ENCODE results near the gene SLC25A24. TPM values are rescaled to one million over a fixed set of nuclear protein-coding genes. Genes with fewer than 3 reads are reported as not detected.

Gene SLC25A24
- total and polyA plus RNA-seq, 4 experiments from 2014 or later, result 17.3 to 23.1 (median 18.9) TPM

DNA sequence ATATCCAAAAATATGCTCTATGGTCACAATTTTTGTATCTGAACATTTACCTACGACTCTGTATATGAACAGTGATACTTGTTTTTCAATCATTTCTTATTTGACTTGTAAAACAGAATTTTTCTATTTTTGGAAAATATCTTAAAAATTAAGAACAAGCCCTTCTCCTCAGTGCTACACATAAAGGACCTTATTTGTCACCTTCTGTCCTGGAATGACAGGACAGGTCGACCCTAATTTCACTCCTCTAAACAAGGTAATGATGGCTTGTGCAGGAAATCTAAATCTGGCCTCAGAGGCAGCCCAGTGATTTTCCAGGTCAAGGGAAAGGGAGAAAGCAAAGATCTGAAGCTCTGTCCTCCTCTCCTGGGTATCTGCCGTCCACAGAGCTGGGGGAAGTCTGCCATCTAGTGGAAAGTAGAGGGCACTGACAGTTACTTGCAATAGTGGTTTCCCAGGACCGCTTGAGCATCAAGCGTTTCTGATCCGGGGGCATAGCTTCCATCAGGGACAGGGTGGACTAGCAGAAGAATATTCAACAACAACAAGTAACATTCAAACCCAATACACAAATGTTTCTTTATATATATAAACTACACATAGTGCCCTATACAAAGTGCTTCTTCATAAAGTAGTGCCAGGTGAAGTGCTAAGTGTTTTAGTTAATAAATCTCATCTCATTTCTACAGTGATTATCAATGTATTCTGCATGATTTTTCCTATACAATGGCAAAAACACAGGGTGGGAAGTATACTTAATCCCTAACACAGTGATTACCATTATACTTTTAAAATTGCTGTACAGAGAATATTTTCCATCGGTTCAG, 74.6 kb downstream of the SLC25A24 start:
- H3K27ac Mint-ChIP-seq, result peak overlapping the region in 1 of 7 donors; percentile 18
- Histone ChIP-seq H3K36me3 (ENCODE audit: insufficient read depth, low read length) (no peaks in the 10 kb centered on the region), H3K4me3 (ENCODE audit: low read length in 2 of 2) (no peak overlapping the region), H3K27me3 (ENCODE audit: insufficient read depth, low read length) (no peaks in the 10 kb centered on the region), H3K9me3 (ENCODE audit: control insufficient read depth in 1 of 2, low read length in 2 of 2) (no peaks in the 10 kb centered on the region), H3K27ac (ENCODE audit: low read depth, low read length) (no peak overlapping the region), H3K4me1 (ENCODE audit: insufficient read depth, low read length) (no peaks in the 10 kb centered on the region)
- ChIA-PET CTCF (ENCODE audit: partially characterized antibody) (interaction anchor here (0.6 to 14.0 kb wide), 24 partner anchors 10 to 435 kb away, joined by 3 to 614 read pairs (median 4); partner anchors contain the start of genes EEIG2, SLC25A24 and VAV3), POLR2A (ENCODE audit: partially characterized antibody) (interaction anchor here (0.7 to 3.1 kb wide), 4 partner anchors 46 to 346 kb away, joined by 3 to 18 read pairs (median 7); no protein-coding TSS in a partner anchor)
- H3K27me3 Mint-ChIP-seq, result peaks cover 0 to 2% of the 10 kb centered on the region in 2 donors
- intact Hi-C loops (cut with micrococcal nuclease), result loop anchor here (1.0 to 2.0 kb wide), 2 partner anchors 161 to 343 kb away; partner anchors contain the start of gene VAV3
- no peaks in the 10 kb centered on the region for H3K9me3 Mint-ChIP-seq
- no peak overlapping the region for H3K4me3 Mint-ChIP-seq
- no peaks in the 10 kb centered on the region for H3K36me3 Mint-ChIP-seq
- peak; percentile 53 to 72 (median 67) for DNase-seq
- peaks cover 0 to 6% (median 5%) of the 10 kb centered on the region in 4 donors for H3K4me1 Mint-ChIP-seq

GRCh38 chr1:108124622-108125311, 75.4 kb downstream of the SLC25A24 start:
- DNase-seq, result no peak
- Histone ChIP-seq H3K36me3 (ENCODE audit: insufficient read depth, low read length) (no peaks in the 10 kb centered on the region), H3K4me1 (ENCODE audit: insufficient read depth, low read length) (no peaks in the 10 kb centered on the region), H3K4me3 (ENCODE audit: low read length in 2 of 2) (no peak overlapping the region), H3K27me3 (ENCODE audit: insufficient read depth, low read length) (no peaks in the 10 kb centered on the region), H3K27ac (ENCODE audit: low read depth, low read length) (no peak overlapping the region), H3K9me3 (ENCODE audit: control insufficient read depth in 1 of 2, low read length in 2 of 2) (no peaks in the 10 kb centered on the region)
- Mint-ChIP-seq H3K4me1 (peaks cover 0 to 7% (median 5%) of the 10 kb centered on the region in 4 donors), H3K4me3 (peak overlapping the region in 1 of 8 donors; percentile 43), H3K9me3 (no peaks in the 10 kb centered on the region), H3K27ac (no peak overlapping the region), H3K36me3 (no peaks in the 10 kb centered on the region), H3K27me3 (peaks cover 0 to 5% of the 10 kb centered on the region in 2 donors)
- ChIA-PET POLR2A (ENCODE audit: partially characterized antibody) (interaction anchor here (0.7 to 3.1 kb wide), 3 partner anchors 161 to 345 kb away, joined by 4 to 18 read pairs (median 10); no protein-coding TSS in a partner anchor), CTCF (ENCODE audit: partially characterized antibody) (interaction anchor here (0.6 to 14.0 kb wide), 20 partner anchors 9 to 436 kb away, joined by 3 to 614 read pairs (median 4); partner anchors contain the start of genes EEIG2 and VAV3)
- intact Hi-C loops (cut with micrococcal nuclease), result loop anchor here (1.0 to 2.0 kb wide), 2 partner anchors 160 to 342 kb away; partner anchors contain the start of gene VAV3

GRCh38 chr1:108124023-108124422, 76.1 kb downstream of the SLC25A24 start:
- Mint-ChIP-seq H3K9me3 (no peaks in the 10 kb centered on the region), H3K36me3 (no peaks in the 10 kb centered on the region), H3K27me3 (peaks cover 0 to 5% of the 10 kb centered on the region in 2 donors), H3K4me3 (no peak overlapping the region), H3K27ac (peak overlapping the region in 1 of 7 donors; percentile 77), H3K4me1 (peaks cover 0 to 7% (median 5%) of the 10 kb centered on the region in 4 donors)
- ChIA-PET POLR2A (ENCODE audit: partially characterized antibody) (interaction anchor here (3.1 kb wide), 1 partner anchor 344 kb away, joined by 10 read pairs; no protein-coding TSS in a partner anchor), CTCF (ENCODE audit: partially characterized antibody) (interaction anchor here (0.7 to 14.0 kb wide), 9 partner anchors 8 to 437 kb away, joined by 3 to 614 read pairs (median 4); partner anchors contain the start of gene EEIG2)
- H3K4me3 ChIP-seq (ENCODE audit: low read length in 2 of 2), result no peak overlapping the region
- no peaks in the 10 kb centered on the region for H3K36me3 ChIP-seq (ENCODE audit: insufficient read depth, low read length)
- H3K9me3 ChIP-seq (ENCODE audit: control insufficient read depth in 1 of 2, low read length in 2 of 2), result no peaks in the 10 kb centered on the region
- intact Hi-C loops (cut with micrococcal nuclease), result loop anchor here (2.0 kb wide), 1 partner anchor 159 kb away; the partner anchor contains the start of gene VAV3
- no peak for DNase-seq
- no peaks in the 10 kb centered on the region for H3K4me1 ChIP-seq (ENCODE audit: insufficient read depth, low read length)
- H3K27ac ChIP-seq (ENCODE audit: low read depth, low read length), result no peak overlapping the region
- H3K27me3 ChIP-seq (ENCODE audit: insufficient read depth, low read length), result no peaks in the 10 kb centered on the region

DNA sequence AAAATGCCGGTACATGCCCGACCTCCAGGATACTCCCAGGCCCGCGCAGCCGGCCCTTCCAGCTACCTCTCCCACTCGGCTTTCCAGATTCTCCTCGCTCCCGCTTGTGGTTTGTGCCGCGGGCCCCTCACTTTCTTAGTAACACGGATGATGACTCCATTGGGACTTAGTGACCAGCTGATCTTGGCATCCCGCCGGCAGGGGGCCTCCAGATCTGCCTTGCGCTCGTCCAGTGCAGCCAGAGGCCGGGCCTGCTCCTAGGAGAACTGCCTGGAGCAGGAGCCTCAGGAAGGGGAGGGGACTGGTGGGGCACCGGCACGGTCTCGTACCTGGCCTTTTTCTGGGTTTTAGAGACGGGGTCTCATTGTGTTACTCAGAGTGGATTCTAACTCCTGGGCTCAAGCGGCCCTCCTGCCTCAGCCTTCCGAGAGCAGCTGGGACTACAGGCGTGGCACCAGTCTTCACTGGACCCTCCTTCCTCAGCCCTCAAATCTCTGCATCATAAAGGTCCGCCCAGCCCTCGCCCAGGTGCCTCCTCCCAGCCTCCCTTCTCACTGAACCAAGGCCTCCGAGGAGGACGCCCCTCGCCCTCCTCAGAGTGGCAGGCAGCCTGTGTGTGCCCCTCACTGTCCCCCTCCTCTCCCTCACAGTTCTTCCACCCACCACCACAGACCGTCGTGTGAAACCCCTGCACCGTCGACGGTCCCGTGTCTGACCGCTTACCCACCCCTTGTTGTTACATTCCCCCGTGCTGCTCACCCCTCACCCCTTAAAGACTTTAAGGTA, 78.6 kb downstream of the SLC25A24 start:
- Histone ChIP-seq H3K9me3 (ENCODE audit: control insufficient read depth in 1 of 2, low read length in 2 of 2) (no peaks in the 10 kb centered on the region), H3K27me3 (ENCODE audit: insufficient read depth, low read length) (no peaks in the 10 kb centered on the region), H3K36me3 (ENCODE audit: insufficient read depth, low read length) (no peaks in the 10 kb centered on the region), H3K4me1 (ENCODE audit: insufficient read depth, low read length) (no peaks in the 10 kb centered on the region), H3K4me3 (ENCODE audit: low read length in 2 of 2) (no peak overlapping the region), H3K27ac (ENCODE audit: low read depth, low read length) (no peak overlapping the region)
- Mint-ChIP-seq H3K27ac (no peak overlapping the region), H3K9me3 (no peaks in the 10 kb centered on the region), H3K36me3 (no peaks in the 10 kb centered on the region), H3K4me3 (no peak overlapping the region), H3K4me1 (peaks cover 0 to 12% (median 7%) of the 10 kb centered on the region in 4 donors), H3K27me3 (peaks cover 0 to 5% of the 10 kb centered on the region in 2 donors)
- DNase-seq, result no peak
- CTCF ChIA-PET (ENCODE audit: partially characterized antibody), result interaction anchor here (14.0 kb wide), 1 partner anchor 340 kb away, joined by 614 read pairs; no protein-coding TSS in a partner anchor
- intact Hi-C loops (cut with micrococcal nuclease), result no loop called here
- POLR2A ChIA-PET (ENCODE audit: partially characterized antibody), result no interaction called here

DNA sequence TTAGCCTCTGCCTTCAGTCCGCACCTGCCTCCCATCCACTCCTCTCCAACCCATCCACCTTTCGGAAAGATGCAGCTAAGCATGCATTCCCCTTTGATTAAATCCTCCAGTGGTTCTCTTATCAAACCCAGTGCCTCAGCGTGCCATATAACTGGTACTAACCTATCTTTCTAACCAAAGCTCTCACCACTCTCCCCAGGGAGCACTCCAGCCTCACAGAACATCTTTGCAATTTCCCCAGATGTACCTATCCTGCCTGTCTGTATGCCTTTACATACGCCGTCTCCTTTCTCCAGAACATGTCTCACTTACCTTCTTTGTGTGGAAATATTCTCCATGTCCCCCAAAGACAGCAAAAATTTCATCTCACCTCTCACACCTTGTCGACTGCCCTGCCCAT, 80.0 kb downstream of the SLC25A24 start:
- no peak for DNase-seq
- Mint-ChIP-seq H3K4me1 (peaks cover 0 to 6% (median 2%) of the 10 kb centered on the region in 4 donors), H3K4me3 (no peak overlapping the region), H3K9me3 (no peaks in the 10 kb centered on the region), H3K36me3 (no peaks in the 10 kb centered on the region), H3K27me3 (peaks cover 0 to 5% of the 10 kb centered on the region in 2 donors), H3K27ac (peak overlapping the region in 2 of 7 donors; percentile 46 to 69)
- H3K9me3 ChIP-seq (ENCODE audit: control insufficient read depth in 1 of 2, low read length in 2 of 2), result no peaks in the 10 kb centered on the region
- no peaks in the 10 kb centered on the region for H3K27me3 ChIP-seq (ENCODE audit: insufficient read depth, low read length)
- H3K36me3 ChIP-seq (ENCODE audit: insufficient read depth, low read length), result no peaks in the 10 kb centered on the region
- H3K27ac ChIP-seq (ENCODE audit: low read depth, low read length), result no peak overlapping the region
- CTCF ChIA-PET (ENCODE audit: partially characterized antibody), result interaction anchor here (0.7 to 14.0 kb wide), 3 partner anchors 8 to 338 kb away, joined by 4 to 614 read pairs (median 4); no protein-coding TSS in a partner anchor
- intact Hi-C loops (cut with micrococcal nuclease), result no loop called here
- H3K4me3 ChIP-seq (ENCODE audit: low read length in 2 of 2), result no peak overlapping the region
- POLR2A ChIA-PET (ENCODE audit: partially characterized antibody), result no interaction called here
- H3K4me1 ChIP-seq (ENCODE audit: insufficient read depth, low read length), result no peaks in the 10 kb centered on the region

DNA sequence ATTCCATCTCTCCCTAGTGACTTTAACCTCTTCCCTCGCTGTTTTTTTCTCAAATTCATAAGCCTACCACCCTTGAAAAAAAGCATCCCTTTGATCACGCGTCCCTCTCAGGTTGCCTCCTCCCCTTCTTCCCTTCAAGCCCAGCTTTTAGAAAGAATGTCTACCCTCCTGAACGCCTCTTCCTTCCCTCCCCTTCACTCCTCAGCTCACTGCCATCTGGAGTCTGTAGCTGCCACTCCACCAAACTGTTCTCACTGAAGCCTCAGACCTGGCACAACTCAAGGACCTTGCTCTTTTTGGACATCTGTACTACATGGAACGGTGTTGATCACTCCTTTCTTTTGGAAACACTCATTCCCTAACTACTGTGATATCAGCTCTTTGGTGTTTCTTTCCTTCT, 80.6 kb downstream of the SLC25A24 start:
- DNase-seq, result no peak
- H3K27ac ChIP-seq (ENCODE audit: low read depth, low read length), result no peak overlapping the region
- intact Hi-C loops (cut with micrococcal nuclease), result no loop called here
- H3K4me1 ChIP-seq (ENCODE audit: insufficient read depth, low read length), result no peaks in the 10 kb centered on the region
- CTCF ChIA-PET (ENCODE audit: partially characterized antibody), result interaction anchor here (0.7 to 14.0 kb wide), 3 partner anchors 9 to 338 kb away, joined by 4 to 614 read pairs (median 4); no protein-coding TSS in a partner anchor
- H3K9me3 ChIP-seq (ENCODE audit: control insufficient read depth in 1 of 2, low read length in 2 of 2), result no peaks in the 10 kb centered on the region
- peaks cover 0 to 6% (median 2%) of the 10 kb centered on the region in 4 donors for H3K4me1 Mint-ChIP-seq
- H3K36me3 Mint-ChIP-seq, result no peaks in the 10 kb centered on the region
- POLR2A ChIA-PET (ENCODE audit: partially characterized antibody), result no interaction called here
- H3K27ac Mint-ChIP-seq, result peak overlapping the region in 1 of 7 donors; percentile 3
- no peaks in the 10 kb centered on the region for H3K36me3 ChIP-seq (ENCODE audit: insufficient read depth, low read length)
- peaks cover 0 to 5% of the 10 kb centered on the region in 2 donors for H3K27me3 Mint-ChIP-seq
- H3K4me3 ChIP-seq (ENCODE audit: low read length in 2 of 2), result no peak overlapping the region
- H3K4me3 Mint-ChIP-seq, result no peak overlapping the region
- no peaks in the 10 kb centered on the region for H3K27me3 ChIP-seq (ENCODE audit: insufficient read depth, low read length)
- no peaks in the 10 kb centered on the region for H3K9me3 Mint-ChIP-seq

All from CD4-positive, alpha-beta memory T cell (primary cell).